HepG2 (cell line): ENCODE data around the gene KAZN. TPM values are rescaled to one million over a fixed set of nuclear protein-coding genes. Genes with fewer than 3 reads are reported as not detected.

Experiments used
- ATAC-seq: fragments of 200-7000 bp; cut with Tn5 transposase; 3 replicates; pipeline ENCODE4 v1.9.1; 2020; ENCODE audit warnings: mild to moderate bottlenecking, moderate library complexity
- BruUV-seq: library from RNA; stranded (reverse); fragments of 400-500 nt; replicated peaks from 2 replicates; lab custom pipeline; 2021; lab: Mats Ljungman, UMichigan
- CTCF ChIA-PET: fragments of 300-600 bp; formaldehyde crosslinking; extraction: SDS; loops from one replicate; lab custom pipeline; 2021; ENCODE audit warnings: low total read pairs, inconsistent platforms, low intra/inter-chr PET ratio; lab: Yijun Ruan, JAX
- POLR2A ChIA-PET: fragments of 350-600 bp; sonication (Branson Sonifier 250); formaldehyde crosslinking; loops from one replicate; lab custom pipeline; 2020; ENCODE audit warnings: antibody characterized with exemption, inconsistent platforms; lab: Yijun Ruan, JAX
- DNase-seq: peaks from one replicate; pipeline ENCODE4 v3.0.0-alpha.2; 2015; ENCODE audit warnings: low spot score
- FAIRE-seq: peaks from 3 replicates; lab custom pipeline; 2011; peaks lifted over from hg19 to GRCh38; lab: Jason Lieb, UNC
- H2AFZ ChIP-seq: one replicate; pipeline ENCODE4 v1.6.1; 2011; ENCODE audit warnings: low read length, inconsistent platforms
- H3K27ac ChIP-seq: fragments of 300-600 bp; 3 replicates; pipeline ENCODE4 v1.8.0; 2011; ENCODE audit warnings: mixed run types, mild to moderate bottlenecking, mixed read lengths, low read length, inconsistent platforms; ENCODE audit not compliant: insufficient read depth; ENCODE audit errors: extremely low read length
- H3K27me3 ChIP-seq, 2 experiments: fragments of 200-600 bp in 1 of 2; 2 replicates in 1 of 2; 3 replicates in 1 of 2; pipeline versions ENCODE4 v1.6.0 to v1.8.0; 2011; ENCODE audit warnings: low read length in 2 of 2, mild to moderate bottlenecking in 2 of 2, moderate library complexity in 2 of 2, inconsistent platforms in 1 of 2; ENCODE audit not compliant: insufficient read depth in 2 of 2, control insufficient read depth in 1 of 2
- H3K36me3 ChIP-seq, 2 experiments: fragments of 200-600 bp in 1 of 2; replicated peaks in 1 of 2; 2 replicates in 1 of 2; 3 replicates in 1 of 2; pipeline versions ENCODE4 v1.5.1 to v1.8.0; 2011; ENCODE audit warnings: low read length in 2 of 2, inconsistent platforms in 1 of 2; ENCODE audit not compliant: insufficient read depth in 2 of 2, control insufficient read depth in 1 of 2
- H3K4me1 ChIP-seq: 2 replicates; pipeline ENCODE4 v1.5.1; 2012; ENCODE audit warnings: low read length, inconsistent platforms; ENCODE audit not compliant: insufficient read depth
- H3K4me2 ChIP-seq: 2 replicates; pipeline ENCODE4 v1.6.0; 2011; ENCODE audit warnings: low read depth, low read length, inconsistent platforms
- H3K4me3 ChIP-seq, 3 experiments: fragments of 200-600 bp in 1 of 3; sonication (generic), shearing (Covaris generic) in 1 of 3; replicated peaks in 1 of 3; 2 replicates each; pipeline ENCODE4 v1.5.1; 2011 to 2016; ENCODE audit warnings: low read length in 3 of 3, inconsistent platforms in 2 of 3, low read depth in 2 of 3, mild to moderate bottlenecking in 2 of 3, control low read depth in 1 of 3, mixed read lengths in 1 of 3; ENCODE audit not compliant: insufficient read depth in 1 of 3
- H3K79me2 ChIP-seq: one replicate; pipeline ENCODE4 v1.6.1; 2011; ENCODE audit warnings: low read length, inconsistent platforms; ENCODE audit not compliant: insufficient read depth
- H3K9ac ChIP-seq: 2 replicates; pipeline ENCODE4 v1.6.0; 2011; ENCODE audit warnings: mild to moderate bottlenecking, low read depth, low read length, inconsistent platforms; ENCODE audit not compliant: insufficient read depth
- H3K9me3 ChIP-seq: 2 replicates; pipeline ENCODE4 v1.5.1; 2012; ENCODE audit warnings: mild to moderate bottlenecking, low read length
- H4K20me1 ChIP-seq: 2 replicates; pipeline ENCODE4 v1.6.0; 2011; ENCODE audit warnings: inconsistent platforms, mild to moderate bottlenecking, low read length, moderate library complexity; ENCODE audit not compliant: insufficient read depth
- GZF1 ChIP-seq: sonication (generic); formaldehyde crosslinking; IDR thresholded peaks from 2 replicates; pipeline ENCODE4 v1.5.1; 2020; ENCODE audit warnings: mild to moderate bottlenecking, missing genetic modification reagents
- MLLT10 ChIP-seq: sonication (generic); formaldehyde crosslinking; IDR thresholded peaks from 2 replicates; pipeline ENCODE4 v1.4.0; 2020; ENCODE audit warnings: missing genetic modification reagents
- MZF1 ChIP-seq: sonication (generic); formaldehyde crosslinking; IDR thresholded peaks from 2 replicates; pipeline ENCODE4 v1.8.1; 2023; ENCODE audit warnings: mild to moderate bottlenecking, missing genetic modification reagents, borderline replicate concordance
- POLR2G ChIP-seq: fragments of 200-400 bp; formaldehyde crosslinking; IDR thresholded peaks from 2 replicates; pipeline ENCODE4 v1.6.1; 2018; ENCODE audit warnings: mild to moderate bottlenecking, low read depth, low read length, moderate library complexity
- ZMYM2 ChIP-seq: sonication (generic); formaldehyde crosslinking; IDR thresholded peaks from 2 replicates; pipeline ENCODE4 v1.8.0; 2022; ENCODE audit warnings: mild to moderate bottlenecking, missing genetic modification reagents
- ZNF331 ChIP-seq: sonication (generic); formaldehyde crosslinking; IDR thresholded peaks from 2 replicates; pipeline ENCODE4 v1.4.0; 2020; ENCODE audit warnings: missing genetic modification reagents
- ZNF577 ChIP-seq: sonication (generic); formaldehyde crosslinking; IDR thresholded peaks from 2 replicates; pipeline ENCODE4 v1.4.0; 2020; ENCODE audit warnings: mild to moderate bottlenecking, low read depth, missing genetic modification reagents, borderline replicate concordance
- ZNF780A ChIP-seq: sonication (generic); formaldehyde crosslinking; IDR thresholded peaks from 2 replicates; pipeline ENCODE4 v1.8.0; 2022; ENCODE audit warnings: mild to moderate bottlenecking, missing genetic modification reagents, moderate library complexity
- WGBS: methylation state at CpG from one replicate; pipeline ENCODE4 v1.1.6; 2017; ENCODE audit warnings: low lambda C conversion rate; 5-methylcytosine and 5-hydroxymethylcytosine counted together
- in situ Hi-C: cut with HindIII; loops from 2 replicates; pipeline ENCODE4 v1.10.0; 2017; ENCODE audit warnings: low pct_unique_long_range_greater_than_20kb; ENCODE audit not compliant: extremely low pct_ligation_motif_present
- intact Hi-C: fragments of 100-400 bp; cut with micrococcal nuclease; formaldehyde crosslinking; loops from one replicate; pipeline ENCODE4 v1.10.0; 2022; ENCODE audit not compliant: unreplicated experiment
- polyA plus RNA-seq, 8 experiments: library from polyadenylated mRNA; depleted of rRNA in 3 of 8; stranded (reverse) in 7 of 8; unstranded in 1 of 8; fragments of >200 nt; fragmentation: Illumina TruSeq in 4 of 8; extraction: Trizol in 4 of 8; gene quantifications; 2 replicates each; pipeline versions ENCODE4 v1.2.1 to v1.2.3, GENCODE V29; 2011 to 2016; ENCODE audit warnings: low read depth in 4 of 8, missing spikeins in 1 of 8, mixed read lengths in 1 of 8; ENCODE audit not compliant: insufficient read depth in 1 of 8
- total RNA-seq, 5 experiments: library from RNA; depleted of rRNA; stranded (reverse); fragments of >200 nt; fragmentation: Illumina TruSeq; extraction: Trizol; gene quantifications; 2 replicates each; pipeline ENCODE4 v1.2.3, GENCODE V29; 2016; ENCODE audit warnings: low read depth in 1 of 5
- TF ChIP-seq, protein P1 (sequence below): sonication (generic); formaldehyde crosslinking; IDR thresholded peaks from 2 replicates; pipeline ENCODE4 v1.8.0; 2022; ENCODE audit warnings: mild to moderate bottlenecking, missing genetic modification reagents, borderline replicate concordance
- TF ChIP-seq, protein P2 (sequence below): sonication (generic); formaldehyde crosslinking; IDR thresholded peaks from 2 replicates; pipeline ENCODE4 v1.4.0; 2020; ENCODE audit warnings: missing genetic modification reagents, low read depth, mild to moderate bottlenecking, borderline replicate concordance
- TF ChIP-seq, protein P3 (sequence below): sonication (generic); formaldehyde crosslinking; IDR thresholded peaks from 2 replicates; pipeline ENCODE4 v1.8.1; 2022; ENCODE audit warnings: mild to moderate bottlenecking, missing genetic modification reagents
- TF ChIP-seq, protein P4 (sequence below): sonication (generic); formaldehyde crosslinking; IDR thresholded peaks from 2 replicates; pipeline ENCODE4 v1.4.0; 2020; ENCODE audit warnings: mild to moderate bottlenecking, missing genetic modification reagents
- TF ChIP-seq, protein P5 (sequence below): IDR thresholded peaks from 2 replicates; pipeline ENCODE4 v1.6.1; 2012; ENCODE audit warnings: inconsistent platforms
- TF ChIP-seq, protein P6 (sequence below): sonication (generic); formaldehyde crosslinking; IDR thresholded peaks from 2 replicates; pipeline ENCODE4 v1.4.0; 2020; ENCODE audit warnings: mild to moderate bottlenecking, missing genetic modification reagents
- TF ChIP-seq, protein P7 (sequence below): sonication (generic); formaldehyde crosslinking; IDR thresholded peaks from 2 replicates; pipeline ENCODE4 v1.9.0; 2021; ENCODE audit warnings: missing genetic modification reagents, mild to moderate bottlenecking, borderline replicate concordance

KAZN gene
- total and polyA plus RNA-seq, 2 of the 13 experiments (the other 11 are each of a cell fraction or from before 2014, with no cell fraction given) = 10.4 to 13.5 TPM

DNA sequence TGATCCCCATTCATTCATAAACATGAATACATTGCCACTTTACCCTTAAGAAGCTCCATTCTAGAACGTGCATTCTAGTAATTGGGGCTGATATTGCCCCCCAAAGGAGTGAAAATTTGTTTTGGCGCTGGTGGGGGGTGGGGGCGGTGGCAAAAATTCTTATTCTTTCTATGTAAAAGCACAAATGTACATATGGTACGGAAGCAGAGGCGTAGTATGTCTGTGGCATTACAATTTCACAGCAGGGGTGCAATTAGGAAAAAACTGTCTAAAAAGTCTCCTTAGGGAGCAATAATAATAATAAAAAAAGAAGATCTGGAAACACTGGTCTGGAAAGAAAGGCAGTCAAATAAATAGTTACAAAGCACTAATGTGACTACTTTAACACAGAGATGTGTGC lies 514.7 kb downstream of the KAZN start:
- Histone ChIP-seq H3K4me1 (peaks cover 22% of the 10 kb centered on the region), H3K9ac (no peak overlapping the region), H4K20me1 (peaks cover 4% of the 10 kb centered on the region; the same call in 1 of the 2 replicates), H2AFZ (no peak overlapping the region), H3K27ac (no peak overlapping the region), H3K79me2 (no peaks in the 10 kb centered on the region), H3K4me2 (no peak overlapping the region), H3K4me3 (no peak overlapping the region), H3K9me3 (no peaks in the 10 kb centered on the region), H3K36me3 (no peaks in the 10 kb centered on the region), H3K27me3 (no peaks in the 10 kb centered on the region)
- ATAC-seq = no peak
- intact Hi-C loops = no loop called here
- ChIA-PET POLR2A (no interaction called here), CTCF (no interaction called here)
- TF ChIP-seq, protein P1, sequence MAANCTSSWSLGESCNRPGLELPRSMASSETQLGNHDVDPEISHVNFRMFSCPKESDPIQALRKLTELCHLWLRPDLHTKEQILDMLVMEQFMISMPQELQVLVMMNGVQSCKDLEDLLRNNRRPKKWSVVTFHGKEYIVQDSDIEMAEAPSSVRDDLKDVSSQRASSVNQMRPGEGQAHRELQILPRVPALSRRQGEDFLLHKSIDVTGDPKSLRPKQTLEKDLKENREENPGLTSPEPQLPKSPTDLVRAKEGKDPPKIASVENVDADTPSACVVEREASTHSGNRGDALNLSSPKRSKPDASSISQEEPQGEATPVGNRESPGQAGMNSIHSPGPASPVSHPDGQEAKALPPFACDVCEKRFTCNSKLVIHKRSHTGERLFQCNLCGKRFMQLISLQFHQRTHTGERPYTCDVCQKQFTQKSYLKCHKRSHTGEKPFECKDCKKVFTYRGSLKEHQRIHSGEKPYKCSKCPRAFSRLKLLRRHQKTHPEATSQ = no peak
- TF ChIP-seq POLR2G (no peak), MLLT10 (CRISPR knock-in tag) (no peak), ZMYM2 (CRISPR knock-in tag) (no peak), ZNF331 (CRISPR knock-in tag) (no peak), MZF1 (CRISPR knock-in tag) (no peak), ZNF780A (no peak), ZNF577 (CRISPR knock-in tag) (no peak), GZF1 (CRISPR knock-in tag) (no peak)
- TF ChIP-seq, protein P2, sequence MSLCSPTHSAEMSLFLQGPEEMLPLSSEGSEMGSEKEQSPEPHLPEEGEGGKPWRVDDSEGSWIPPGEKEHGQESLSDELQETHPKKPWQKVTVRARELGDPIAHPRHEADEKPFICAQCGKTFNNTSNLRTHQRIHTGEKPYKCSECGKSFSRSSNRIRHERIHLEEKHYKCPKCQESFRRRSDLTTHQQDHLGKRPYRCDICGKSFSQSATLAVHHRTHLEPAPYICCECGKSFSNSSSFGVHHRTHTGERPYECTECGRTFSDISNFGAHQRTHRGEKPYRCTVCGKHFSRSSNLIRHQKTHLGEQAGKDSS = no peak
- TF ChIP-seq, protein P3, sequence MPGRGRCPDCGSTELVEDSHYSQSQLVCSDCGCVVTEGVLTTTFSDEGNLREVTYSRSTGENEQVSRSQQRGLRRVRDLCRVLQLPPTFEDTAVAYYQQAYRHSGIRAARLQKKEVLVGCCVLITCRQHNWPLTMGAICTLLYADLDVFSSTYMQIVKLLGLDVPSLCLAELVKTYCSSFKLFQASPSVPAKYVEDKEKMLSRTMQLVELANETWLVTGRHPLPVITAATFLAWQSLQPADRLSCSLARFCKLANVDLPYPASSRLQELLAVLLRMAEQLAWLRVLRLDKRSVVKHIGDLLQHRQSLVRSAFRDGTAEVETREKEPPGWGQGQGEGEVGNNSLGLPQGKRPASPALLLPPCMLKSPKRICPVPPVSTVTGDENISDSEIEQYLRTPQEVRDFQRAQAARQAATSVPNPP = no peak
- TF ChIP-seq, protein P4, sequence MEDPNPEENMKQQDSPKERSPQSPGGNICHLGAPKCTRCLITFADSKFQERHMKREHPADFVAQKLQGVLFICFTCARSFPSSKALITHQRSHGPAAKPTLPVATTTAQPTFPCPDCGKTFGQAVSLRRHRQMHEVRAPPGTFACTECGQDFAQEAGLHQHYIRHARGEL (CRISPR knock-in tag) = no peak
- TF ChIP-seq, protein P5, sequence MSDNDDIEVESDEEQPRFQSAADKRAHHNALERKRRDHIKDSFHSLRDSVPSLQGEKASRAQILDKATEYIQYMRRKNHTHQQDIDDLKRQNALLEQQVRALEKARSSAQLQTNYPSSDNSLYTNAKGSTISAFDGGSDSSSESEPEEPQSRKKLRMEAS = no peak
- TF ChIP-seq, protein P6, sequence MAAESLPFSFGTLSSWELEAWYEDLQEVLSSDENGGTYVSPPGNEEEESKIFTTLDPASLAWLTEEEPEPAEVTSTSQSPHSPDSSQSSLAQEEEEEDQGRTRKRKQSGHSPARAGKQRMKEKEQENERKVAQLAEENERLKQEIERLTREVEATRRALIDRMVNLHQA (CRISPR knock-in tag) = no peak
- TF ChIP-seq, protein P7, sequence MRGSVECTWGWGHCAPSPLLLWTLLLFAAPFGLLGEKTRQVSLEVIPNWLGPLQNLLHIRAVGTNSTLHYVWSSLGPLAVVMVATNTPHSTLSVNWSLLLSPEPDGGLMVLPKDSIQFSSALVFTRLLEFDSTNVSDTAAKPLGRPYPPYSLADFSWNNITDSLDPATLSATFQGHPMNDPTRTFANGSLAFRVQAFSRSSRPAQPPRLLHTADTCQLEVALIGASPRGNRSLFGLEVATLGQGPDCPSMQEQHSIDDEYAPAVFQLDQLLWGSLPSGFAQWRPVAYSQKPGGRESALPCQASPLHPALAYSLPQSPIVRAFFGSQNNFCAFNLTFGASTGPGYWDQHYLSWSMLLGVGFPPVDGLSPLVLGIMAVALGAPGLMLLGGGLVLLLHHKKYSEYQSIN (CRISPR knock-in tag) = no peak
- in situ Hi-C loops = no loop called here
- no peak for DNase-seq
- BruUV-seq = no TSS peak
- FAIRE-seq = no peak
- 79% methylated on average over 5 of the region's 5 CpGs for WGBS
